A673 (cell line): ENCODE results near the gene MRTFA. TPM values are rescaled to one million over a fixed set of nuclear protein-coding genes. Genes with fewer than 3 reads are reported as not detected.

Experiments used
- BruUV-seq: library from RNA; stranded (reverse); fragments of 400-500 nt; replicated peaks from 2 replicates; lab custom pipeline; 2021; lab: Mats Ljungman, UMichigan
- CTCF ChIA-PET: fragments of 300-600 bp; sonication (Branson Sonifier 250); formaldehyde crosslinking; loops from one replicate; lab custom pipeline; 2022; ENCODE audit warnings: antibody characterized with exemption; lab: Charles Lee
- POLR2A ChIA-PET: fragments of 300-600 bp; sonication (Branson Sonifier 250); formaldehyde crosslinking; loops from one replicate; lab custom pipeline; 2022; ENCODE audit warnings: antibody characterized with exemption; ENCODE audit not compliant: low non-redundant PET; lab: Charles Lee
- DNase-seq: peaks from one replicate; pipeline ENCODE4 v3.0.0-alpha.2; 2015; ENCODE audit warnings: low spot score
- H3K27ac ChIP-seq: fragments of 200-600 bp; sonication (generic); 2 replicates; pipeline ENCODE4 v1.5.1; 2016; ENCODE audit warnings: mixed run types, low read depth, mild to moderate bottlenecking, mixed read lengths, antibody characterized with exemption, low read length; ENCODE audit not compliant: poor library complexity, severe bottlenecking
- H3K27me3 ChIP-seq: fragments of 200-600 bp; sonication (generic); replicated peaks from 2 replicates; pipeline ENCODE4 v1.6.1; 2017; ENCODE audit warnings: mixed run types, low read depth, mild to moderate bottlenecking, mixed read lengths, antibody characterized with exemption, low read length; ENCODE audit not compliant: insufficient read depth, poor library complexity
- H3K36me3 ChIP-seq: fragments of 200-600 bp; sonication (generic); 2 replicates; pipeline ENCODE4 v1.6.1; 2016; ENCODE audit warnings: mixed run types, mild to moderate bottlenecking, mixed read lengths, antibody characterized with exemption, low read length; ENCODE audit not compliant: insufficient read depth, poor library complexity, severe bottlenecking
- H3K4me1 ChIP-seq: fragments of 200-600 bp; sonication (generic); 2 replicates; pipeline ENCODE4 v1.6.1; 2017; ENCODE audit warnings: mixed run types, mild to moderate bottlenecking, mixed read lengths, antibody characterized with exemption, low read length; ENCODE audit not compliant: insufficient read depth, poor library complexity, severe bottlenecking
- H3K4me3 ChIP-seq: fragments of 200-600 bp; sonication (generic); 2 replicates; pipeline ENCODE4 v1.5.1; 2016; ENCODE audit warnings: low read depth, mixed run types, mild to moderate bottlenecking, mixed read lengths, low read length; ENCODE audit not compliant: poor library complexity, severe bottlenecking
- H3K9me3 ChIP-seq: fragments of 200-600 bp; sonication (generic); 2 replicates; pipeline ENCODE4 v1.6.1; 2016; ENCODE audit warnings: mixed run types, low read depth, mild to moderate bottlenecking, mixed read lengths, antibody characterized with exemption, low read length; ENCODE audit not compliant: poor library complexity, severe bottlenecking
- EZH2 ChIP-seq: fragments of 200-600 bp; sonication (generic); IDR thresholded peaks from 2 replicates; pipeline ENCODE4 v1.6.1; 2017; ENCODE audit warnings: borderline replicate concordance, low read depth, mild to moderate bottlenecking, mixed read lengths, antibody characterized with exemption, low read length; ENCODE audit not compliant: poor library complexity, severe bottlenecking
- intact Hi-C: fragments of 100-400 bp; cut with micrococcal nuclease; formaldehyde crosslinking; loops from one replicate; pipeline ENCODE4 v1.10.0; 2022; ENCODE audit not compliant: unreplicated experiment
- total RNA-seq: library from RNA; stranded (reverse); gene quantifications from 2 replicates; pipeline ENCODE4 v1.2.3, GENCODE V29; 2021
- TF ChIP-seq, protein P1 (sequence below): fragments of 300-800, 200-600 bp; sonication (generic); conservative IDR thresholded peaks from 2 replicates; pipeline ENCODE4 v1.5.1; 2017; ENCODE audit warnings: low read depth, mild to moderate bottlenecking, antibody characterized with exemption, low read length, moderate library complexity, mixed read lengths

MRTFA gene
- total RNA-seq, 1 experiment from 2014 or later = 35.8 TPM

DNA sequence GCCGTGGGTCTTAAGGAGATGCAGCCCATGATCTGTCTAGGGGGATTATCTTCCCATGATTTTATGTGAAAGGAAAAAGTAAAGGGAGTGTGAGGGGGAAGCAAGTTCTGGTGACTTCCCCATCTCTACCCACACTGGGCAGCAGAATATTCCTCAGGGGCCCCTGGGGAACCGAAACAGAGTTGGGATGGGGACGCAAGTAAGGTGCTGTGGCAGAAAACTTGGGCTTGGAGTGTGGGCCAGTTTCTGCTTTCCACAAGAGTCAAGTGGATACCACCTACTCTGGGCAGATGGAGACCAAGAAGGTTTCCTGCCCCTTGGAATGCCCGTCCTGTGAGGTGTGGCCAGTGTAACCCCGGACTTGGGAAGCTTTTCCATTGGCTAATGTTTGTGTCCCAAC is 201.8 kb downstream of the MRTFA start:
- POLR2A ChIA-PET = no interaction called here
- BruUV-seq = no TSS peak
- CTCF ChIA-PET = no interaction called here

DNA sequence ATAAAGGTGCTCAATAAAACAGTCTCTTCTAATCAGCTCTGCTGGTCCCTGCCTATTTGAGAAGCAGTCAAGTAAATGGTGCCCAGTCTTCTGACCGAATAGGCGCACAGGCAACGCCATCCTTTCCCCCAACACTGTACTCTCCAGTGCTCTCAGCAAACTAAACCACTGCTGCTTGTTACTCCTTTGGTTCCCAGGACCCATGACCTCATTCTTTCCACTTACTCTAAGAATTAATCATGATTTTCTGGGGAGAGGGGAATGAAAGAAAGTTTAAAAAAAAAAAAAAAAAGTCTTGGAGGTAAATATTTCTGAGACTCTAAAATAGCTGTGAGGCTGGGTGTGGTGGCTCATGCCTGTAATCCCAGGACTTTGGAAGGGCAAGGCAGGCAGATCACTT is 202.4 kb downstream of the MRTFA start:
- TF ChIP-seq, protein P1, sequence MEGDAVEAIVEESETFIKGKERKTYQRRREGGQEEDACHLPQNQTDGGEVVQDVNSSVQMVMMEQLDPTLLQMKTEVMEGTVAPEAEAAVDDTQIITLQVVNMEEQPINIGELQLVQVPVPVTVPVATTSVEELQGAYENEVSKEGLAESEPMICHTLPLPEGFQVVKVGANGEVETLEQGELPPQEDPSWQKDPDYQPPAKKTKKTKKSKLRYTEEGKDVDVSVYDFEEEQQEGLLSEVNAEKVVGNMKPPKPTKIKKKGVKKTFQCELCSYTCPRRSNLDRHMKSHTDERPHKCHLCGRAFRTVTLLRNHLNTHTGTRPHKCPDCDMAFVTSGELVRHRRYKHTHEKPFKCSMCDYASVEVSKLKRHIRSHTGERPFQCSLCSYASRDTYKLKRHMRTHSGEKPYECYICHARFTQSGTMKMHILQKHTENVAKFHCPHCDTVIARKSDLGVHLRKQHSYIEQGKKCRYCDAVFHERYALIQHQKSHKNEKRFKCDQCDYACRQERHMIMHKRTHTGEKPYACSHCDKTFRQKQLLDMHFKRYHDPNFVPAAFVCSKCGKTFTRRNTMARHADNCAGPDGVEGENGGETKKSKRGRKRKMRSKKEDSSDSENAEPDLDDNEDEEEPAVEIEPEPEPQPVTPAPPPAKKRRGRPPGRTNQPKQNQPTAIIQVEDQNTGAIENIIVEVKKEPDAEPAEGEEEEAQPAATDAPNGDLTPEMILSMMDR = no peak
- TF ChIP-seq EZH2 = no peak
- CTCF ChIA-PET = no interaction called here
- POLR2A ChIA-PET = no interaction called here
- H3K27me3 ChIP-seq = no peaks in the 10 kb centered on the region
- no TSS peak for BruUV-seq
- DNase-seq = no peak
- H3K27ac ChIP-seq = no peak overlapping the region
- no peaks in the 10 kb centered on the region for H3K36me3 ChIP-seq
- intact Hi-C loops = no loop called here
- no peak overlapping the region for H3K4me3 ChIP-seq
- H3K4me1 ChIP-seq = peaks cover 6% of the 10 kb centered on the region
- H3K9me3 ChIP-seq = no peaks in the 10 kb centered on the region

More for the DNA sequence above, 201.8 kb downstream of the MRTFA start:
- H3K9me3 ChIP-seq = no peaks in the 10 kb centered on the region
- TF ChIP-seq, protein P1 = no peak
- H3K36me3 ChIP-seq = no peaks in the 10 kb centered on the region
- no peak overlapping the region for H3K27ac ChIP-seq
- H3K27me3 ChIP-seq = no peaks in the 10 kb centered on the region
- peaks cover 6% of the 10 kb centered on the region for H3K4me1 ChIP-seq
- DNase-seq = no peak
- H3K4me3 ChIP-seq = no peak overlapping the region
- intact Hi-C loops = loop anchor here (5.0 kb wide), 2 partner anchors 53 to 463 kb away; no protein-coding TSS in a partner anchor

DNA sequence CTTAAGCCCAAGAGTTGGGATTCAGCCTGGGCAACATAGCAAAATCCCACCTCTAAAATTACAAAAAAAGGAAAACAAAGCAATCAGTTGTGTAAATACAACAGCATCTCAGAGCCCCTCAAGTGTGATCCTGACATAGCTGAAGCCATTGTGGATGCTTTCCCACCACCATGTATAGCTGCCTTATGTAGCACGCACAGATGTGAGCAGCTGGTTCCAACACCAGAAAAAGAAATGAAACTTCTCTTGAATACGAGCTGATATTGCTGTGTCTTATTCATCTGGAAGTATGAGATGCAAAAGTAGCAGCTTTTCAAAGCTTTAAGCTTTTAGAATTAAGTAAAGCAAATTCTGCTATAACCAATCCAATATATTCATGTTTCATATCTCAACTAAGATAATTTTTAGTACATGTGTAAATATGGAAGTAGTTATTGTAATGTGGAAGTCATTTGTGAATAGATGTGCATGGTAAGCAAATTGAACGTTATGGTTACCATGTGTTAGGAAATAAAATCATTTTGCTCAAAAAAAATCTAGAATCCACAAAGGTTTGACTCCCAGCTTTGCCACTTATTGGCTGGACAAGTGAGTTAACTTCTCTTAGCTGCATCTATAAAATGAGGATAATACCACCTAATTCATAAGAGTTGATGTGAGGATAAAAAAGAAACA is 203.0 kb downstream of the MRTFA start:
- H3K9me3 ChIP-seq = no peaks in the 10 kb centered on the region
- no peak overlapping the region for H3K4me3 ChIP-seq
- intact Hi-C loops = no loop called here
- CTCF ChIA-PET = no interaction called here
- BruUV-seq = no TSS peak
- peaks cover 1% of the 10 kb centered on the region for H3K4me1 ChIP-seq
- DNase-seq = no peak
- H3K27me3 ChIP-seq = no peaks in the 10 kb centered on the region
- no peak overlapping the region for H3K27ac ChIP-seq
- POLR2A ChIA-PET = no interaction called here
- H3K36me3 ChIP-seq = no peaks in the 10 kb centered on the region
- TF ChIP-seq EZH2 = no peak
- TF ChIP-seq, protein P1 = no peak
